Suprapubic skin (tissue), 4 donors: Measurements from ENCODE around the gene LDB2.

ENCODE experiments used
- CTCF ChIP-seq, 2 donors: fragments of 200-600 bp in 1 of 2; fragments of 450-650 bp in 1 of 2; sonication (generic) in 1 of 2; IDR thresholded peaks; one replicate each; pipeline ENCODE4 v1.5.1; 2016 to 2019; ENCODE audit warnings: antibody characterized with exemption in 2 of 2, mild to moderate bottlenecking in 1 of 2, moderate library complexity in 1 of 2
- POLR2A ChIP-seq, 2 donors: fragments of 450-650 bp; IDR thresholded peaks; one replicate each; pipeline ENCODE4 v1.6.1; 2017; ENCODE audit warnings: antibody characterized with exemption in 2 of 2, mild to moderate bottlenecking in 2 of 2, moderate library complexity in 2 of 2
- POLR2AphosphoS5 ChIP-seq, 3 donors: sonication (generic); formaldehyde crosslinking; IDR thresholded peaks; one replicate each; pipeline ENCODE4 v1.6.1; 2017; ENCODE audit warnings: antibody characterized with exemption in 3 of 3

GRCh38 chr4:16819652-16820051 lies 78.8 kb downstream of the LDB2 start:
- no peak for TF ChIP-seq CTCF (IDR thresholded peaks at IDR 0.05)
- TF ChIP-seq POLR2A (IDR thresholded peaks at IDR 0.05), result no peak
- no peak for TF ChIP-seq POLR2AphosphoS5 (IDR thresholded peaks at IDR 0.05)
